GM12874 (cell line): Measurements from ENCODE around the gene TEAD4.

ENCODE experiments used
- TF ChIP-seq, protein P1 (sequence below): IDR thresholded peaks from 2 replicates; pipeline ENCODE4 v1.5.1; 2011; ENCODE audit warnings: low read depth, mild to moderate bottlenecking, control low read depth, low read length, moderate library complexity; ENCODE audit not compliant: insufficient read depth

The TEAD4 gene

GRCh38 chr12:3019005-3019680, 59.9 kb downstream of the TEAD4 start:
- TF ChIP-seq, protein P1, sequence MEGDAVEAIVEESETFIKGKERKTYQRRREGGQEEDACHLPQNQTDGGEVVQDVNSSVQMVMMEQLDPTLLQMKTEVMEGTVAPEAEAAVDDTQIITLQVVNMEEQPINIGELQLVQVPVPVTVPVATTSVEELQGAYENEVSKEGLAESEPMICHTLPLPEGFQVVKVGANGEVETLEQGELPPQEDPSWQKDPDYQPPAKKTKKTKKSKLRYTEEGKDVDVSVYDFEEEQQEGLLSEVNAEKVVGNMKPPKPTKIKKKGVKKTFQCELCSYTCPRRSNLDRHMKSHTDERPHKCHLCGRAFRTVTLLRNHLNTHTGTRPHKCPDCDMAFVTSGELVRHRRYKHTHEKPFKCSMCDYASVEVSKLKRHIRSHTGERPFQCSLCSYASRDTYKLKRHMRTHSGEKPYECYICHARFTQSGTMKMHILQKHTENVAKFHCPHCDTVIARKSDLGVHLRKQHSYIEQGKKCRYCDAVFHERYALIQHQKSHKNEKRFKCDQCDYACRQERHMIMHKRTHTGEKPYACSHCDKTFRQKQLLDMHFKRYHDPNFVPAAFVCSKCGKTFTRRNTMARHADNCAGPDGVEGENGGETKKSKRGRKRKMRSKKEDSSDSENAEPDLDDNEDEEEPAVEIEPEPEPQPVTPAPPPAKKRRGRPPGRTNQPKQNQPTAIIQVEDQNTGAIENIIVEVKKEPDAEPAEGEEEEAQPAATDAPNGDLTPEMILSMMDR, result no peak

DNA sequence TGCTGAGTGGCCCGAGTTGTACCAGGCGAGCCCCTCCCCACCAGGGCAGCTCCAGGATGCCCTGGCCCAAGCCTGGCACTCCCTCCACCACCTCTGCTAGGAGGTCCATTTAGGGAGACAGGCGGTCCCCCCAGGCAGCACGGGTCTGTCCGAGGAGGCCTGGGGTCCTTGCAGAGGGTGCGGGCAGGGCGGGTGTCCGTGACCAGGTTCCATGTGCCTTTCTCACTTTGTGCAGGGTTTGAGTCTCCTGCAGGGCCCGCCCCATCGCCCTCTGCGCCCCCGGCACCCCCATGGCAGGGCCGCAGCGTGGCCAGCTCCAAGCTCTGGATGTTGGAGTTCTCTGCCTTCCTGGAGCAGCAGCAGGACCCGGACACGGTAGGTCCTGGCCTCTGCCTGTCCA, 61.2 kb downstream of the TEAD4 start:
- TF ChIP-seq, protein P1, result no peak

DNA sequence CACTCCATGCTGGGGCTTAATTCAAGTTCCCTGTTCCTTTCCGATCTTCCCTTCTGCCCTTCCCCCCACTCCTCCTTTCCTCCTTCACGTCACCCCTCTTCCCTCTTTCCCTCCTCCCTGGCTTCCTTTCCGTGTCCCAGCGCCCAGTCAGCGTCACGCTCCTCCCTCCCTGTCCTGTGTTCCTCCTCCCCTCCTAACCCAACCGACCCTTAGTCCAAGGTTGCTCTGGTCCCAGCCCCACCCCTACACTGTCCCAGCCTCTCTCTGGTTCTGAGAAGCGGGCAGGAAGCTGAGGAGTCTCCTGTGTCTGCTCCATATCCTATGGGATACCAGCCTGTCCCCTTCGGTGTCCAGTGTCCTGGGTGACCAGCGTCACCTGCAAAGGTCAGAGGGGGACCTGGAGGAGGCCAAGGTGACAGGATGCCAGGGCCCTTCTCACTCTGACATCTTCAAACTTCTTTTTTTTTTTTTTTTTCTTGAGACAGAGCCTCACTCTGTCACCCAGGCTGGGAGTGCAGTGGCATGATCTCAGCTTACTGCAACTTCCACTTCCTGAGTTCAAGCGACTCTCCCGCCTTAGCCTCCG, 61.7 kb downstream of the TEAD4 start:
- TF ChIP-seq, protein P1, result no peak

DNA sequence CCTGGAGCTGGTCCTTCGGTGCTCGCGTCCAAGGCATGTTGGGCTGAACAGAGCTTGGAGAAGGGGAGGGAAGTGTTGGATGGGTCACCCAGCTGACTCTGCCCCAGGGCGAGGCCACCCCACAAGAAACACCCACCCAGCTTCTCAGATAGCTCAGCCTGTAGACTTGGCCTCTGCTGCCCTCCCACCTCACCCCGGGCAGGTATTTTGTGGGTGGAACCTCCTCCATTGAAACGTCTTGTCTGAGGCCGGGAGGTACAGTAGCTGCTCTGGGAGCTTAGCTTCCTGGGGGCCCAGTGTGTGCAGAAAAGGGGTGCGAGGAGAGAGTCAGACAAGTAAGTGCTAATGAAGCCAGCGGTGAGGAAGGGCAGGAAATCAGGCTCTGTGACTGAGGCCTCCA, 63.2 kb downstream of the TEAD4 start:
- TF ChIP-seq, protein P1, result no peak

- TF ChIP-seq, protein P1, result no peak
Measured at GRCh38 chr12:3022961-3023360, 63.8 kb downstream of the TEAD4 start.

DNA sequence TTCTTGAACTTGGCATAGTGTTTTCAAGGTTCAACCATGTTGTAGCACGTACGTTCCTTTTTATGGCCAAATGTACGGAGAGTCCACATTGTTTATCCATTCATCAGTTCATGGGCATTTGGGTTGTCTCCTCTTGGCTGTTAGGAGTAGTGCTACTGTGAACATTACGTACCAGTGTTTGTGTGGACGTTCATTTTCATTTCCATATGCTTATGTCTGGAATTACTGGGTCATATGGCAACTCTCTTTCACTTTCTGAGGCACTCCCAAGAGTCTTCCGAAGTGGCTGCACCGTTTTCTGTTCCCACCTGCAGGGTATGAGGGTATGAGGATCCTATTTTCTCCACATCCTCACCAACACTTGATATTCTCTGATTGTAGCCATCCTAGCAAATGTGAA, 68.9 kb downstream of the TEAD4 start:
- TF ChIP-seq, protein P1, result no peak

- TF ChIP-seq, protein P1, result no peak
Measured at GRCh38 chr12:3030821-3031429, 71.7 kb downstream of the TEAD4 start.
